ENCODE data around the gene SCAI. TPM values are rescaled to one million over a fixed set of nuclear protein-coding genes. Genes with fewer than 3 reads are reported as not detected.
"Not testable (repeated sequence)": the region's sequence is repeated elsewhere in the genome, so short reads cannot be mapped to it uniquely, and the experiment has no call there.

The SCAI gene
- total RNA-seq (2014; rRNA removed; shearing (Covaris generic)), result 6.4 and 10.1 TPM in 2 replicates

DNA sequence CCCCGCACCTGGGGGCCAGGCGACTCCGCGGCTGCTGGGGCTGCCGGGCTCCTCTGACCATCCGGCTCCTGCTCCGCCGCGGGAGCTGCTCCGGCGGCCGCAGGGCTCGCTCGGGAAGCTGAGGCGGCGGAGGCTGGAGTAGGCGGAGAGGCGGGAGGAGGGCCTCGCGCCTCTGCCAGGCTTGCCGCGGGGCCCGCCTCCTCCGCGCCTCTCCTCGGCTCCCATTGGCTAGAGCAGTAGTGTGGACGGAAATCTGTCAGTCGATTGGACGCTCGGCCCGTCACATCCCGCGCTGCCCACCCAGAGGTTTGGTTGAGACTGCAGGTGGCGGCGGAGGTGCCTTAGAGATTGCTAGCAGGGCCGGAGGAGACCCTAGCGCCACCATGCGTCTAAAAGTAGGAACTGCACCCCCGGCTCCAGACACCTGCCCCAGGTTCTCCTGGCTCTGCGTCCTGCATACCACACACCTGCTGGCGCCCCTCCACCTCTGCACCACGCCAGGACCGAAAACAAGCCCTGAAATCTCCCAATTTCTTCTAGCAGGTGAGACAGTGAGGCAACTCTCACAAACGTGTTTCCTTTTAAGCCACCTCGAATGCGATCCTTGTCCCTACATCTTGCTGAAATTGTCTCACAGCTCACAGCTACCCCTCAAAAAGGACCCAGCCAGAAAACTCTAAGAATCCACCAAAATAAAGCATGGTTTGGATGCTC is at the start of gene SCAI:
Gene SCAI, minus strand, starts transcription at position 152 of the 714 bp plus-strand sequence. Its CDS starts 91 bp downstream, at position 61.
- DNase-seq (ENCODE audit: low spot score), result peak; percentile 99

DNA sequence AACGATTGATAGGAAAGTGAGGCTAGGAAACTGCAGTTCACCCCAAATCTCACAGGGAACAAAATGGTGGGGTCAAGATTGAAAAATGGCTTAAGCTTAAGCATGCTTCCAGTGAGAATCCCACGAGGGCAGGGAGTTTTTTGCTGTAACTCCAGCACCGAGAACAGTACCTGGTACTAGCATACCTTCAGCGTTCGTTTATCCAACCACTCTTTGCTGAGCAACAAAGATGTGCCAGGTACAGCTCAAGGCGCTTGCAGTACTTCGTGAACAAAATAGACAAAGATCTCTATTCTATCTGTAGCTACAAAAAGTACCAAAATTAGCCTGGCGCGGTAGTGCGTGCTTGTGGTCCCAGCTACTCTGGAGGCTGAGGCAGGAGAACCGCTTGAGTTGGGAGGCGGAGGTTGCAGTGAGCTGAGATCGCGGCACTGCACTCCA is 47.1 kb upstream of the SCAI start:
- no peak for DNase-seq (ENCODE audit: low spot score)

DNA sequence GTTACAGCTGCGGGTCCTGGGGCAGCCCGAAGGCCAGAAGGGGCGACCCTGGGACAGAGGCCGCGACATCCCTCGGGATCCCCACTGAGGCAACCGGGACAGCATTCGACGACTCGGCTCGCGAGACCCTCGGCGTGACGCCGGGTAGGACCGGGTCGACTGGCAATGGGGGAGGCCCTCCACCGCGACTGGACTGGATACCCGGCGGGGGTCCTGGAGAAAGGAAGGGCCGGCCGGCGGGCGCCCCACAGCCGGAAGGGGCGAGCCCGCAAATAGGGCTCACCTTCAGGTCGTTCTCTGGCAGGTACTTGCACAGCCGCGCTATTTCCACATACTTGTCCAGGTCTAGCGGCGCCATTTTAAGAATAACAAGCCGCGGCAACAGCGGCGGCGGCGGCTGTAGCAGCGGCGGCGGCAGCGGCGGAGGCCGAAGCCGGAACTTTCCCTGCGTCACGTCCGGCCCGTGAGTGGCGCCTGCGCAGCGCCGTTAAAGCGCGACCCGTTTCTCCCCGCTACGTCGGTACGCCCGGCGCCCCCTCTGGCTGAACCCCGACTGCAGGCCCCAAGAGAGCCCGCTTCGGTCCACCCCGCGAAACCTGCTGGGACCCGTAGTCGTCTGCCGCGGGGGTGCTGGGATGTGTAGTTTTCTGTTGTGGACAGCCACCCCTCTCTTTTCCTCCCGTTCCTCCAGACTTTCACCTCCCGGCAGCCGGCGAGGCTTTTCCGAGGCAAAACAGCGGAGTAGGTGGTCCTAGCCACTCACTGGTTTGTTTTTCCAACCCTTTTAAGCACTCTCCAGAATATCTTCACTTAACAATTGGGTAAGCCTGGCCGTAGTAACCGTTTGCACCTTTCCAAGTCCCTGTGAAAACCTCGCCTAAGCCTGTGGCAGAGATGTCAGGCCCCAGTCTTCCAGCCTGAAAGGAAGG is 46.3 kb upstream of the SCAI start, which contains the start of gene PPP6C:
Gene PPP6C, minus strand, starts transcription at position 443 of the 929 bp plus-strand sequence. Its CDS starts 85 bp downstream, at position 358.
- DNase-seq (ENCODE audit: low spot score), result peak; percentile 91

DNA sequence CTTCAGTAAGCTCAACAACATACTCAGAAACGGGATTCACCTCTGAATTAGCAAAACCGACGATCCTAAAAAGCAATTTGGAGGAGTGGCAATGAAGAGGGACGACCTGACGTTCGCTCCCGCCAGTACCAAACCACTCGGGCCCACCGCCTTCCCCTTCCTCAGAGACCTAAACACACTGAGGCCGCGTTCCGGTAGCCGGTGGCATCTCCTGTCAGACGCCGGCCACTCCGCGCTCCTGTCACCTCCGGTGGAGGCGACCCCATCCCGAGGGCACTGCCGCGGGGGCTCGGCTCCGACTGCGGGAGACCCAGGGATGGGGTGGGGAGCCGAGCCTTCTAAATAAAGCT is 45.7 kb upstream of the SCAI start:
- no peak for DNase-seq (ENCODE audit: low spot score)

DNA sequence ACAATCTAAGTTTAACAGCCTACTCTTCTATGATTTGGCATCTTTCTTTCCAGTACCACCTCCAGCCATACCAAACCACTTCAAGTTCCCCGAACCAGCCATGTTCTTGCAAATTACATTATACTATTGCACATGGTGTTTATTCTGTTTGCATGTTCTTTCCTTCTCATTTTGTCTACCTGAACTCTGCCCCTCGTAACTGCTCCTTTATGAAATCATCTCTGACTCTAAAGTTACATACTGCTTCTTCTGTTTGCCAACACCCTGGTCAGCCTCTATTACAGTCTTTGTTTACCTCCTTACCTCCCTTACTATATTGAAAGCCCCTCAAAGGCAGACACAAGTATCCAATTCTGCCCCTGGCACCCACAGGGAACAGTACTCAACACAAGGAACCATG is 40.2 kb upstream of the SCAI start:
- DNase-seq (ENCODE audit: low spot score), result no peak

DNA sequence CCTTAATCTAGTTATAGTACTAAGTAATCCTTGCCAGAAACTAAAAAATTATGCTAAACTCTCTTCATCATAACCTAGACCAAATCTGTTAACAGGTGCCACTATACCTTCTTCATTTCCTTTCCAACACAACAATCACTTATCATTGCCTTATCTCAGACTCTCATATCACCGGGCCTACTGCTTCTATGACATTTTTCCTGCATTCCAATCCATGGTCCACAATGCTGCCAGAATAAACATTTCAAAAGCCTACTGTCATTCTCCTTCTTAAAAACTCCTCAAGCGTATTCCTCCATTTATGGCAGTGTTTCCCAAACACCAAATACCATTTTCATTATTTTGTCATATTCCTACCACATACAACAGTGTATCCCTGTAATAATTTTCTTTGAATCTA is 39.7 kb upstream of the SCAI start:
- peak; percentile 40 for DNase-seq (ENCODE audit: low spot score)

DNA sequence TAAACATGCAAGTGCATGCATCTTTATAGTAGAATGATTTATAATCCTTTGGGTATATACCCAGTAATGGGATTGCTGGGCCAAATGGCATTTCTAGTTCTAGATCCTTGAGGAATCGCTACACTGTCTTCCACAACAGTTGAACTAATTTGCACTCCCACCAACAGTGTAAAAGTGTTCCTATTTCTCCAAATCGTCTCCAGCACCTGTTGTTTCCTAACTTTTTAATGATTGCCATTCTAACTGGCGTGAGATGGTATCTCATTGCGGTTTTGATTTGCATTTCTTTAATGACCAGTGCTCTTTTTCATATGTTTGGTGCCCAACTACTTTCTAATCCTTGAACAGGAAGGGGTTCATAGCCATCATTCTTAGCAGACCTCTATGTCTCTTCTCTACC is 38.4 kb upstream of the SCAI start:
- not testable (repeated sequence) for DNase-seq (ENCODE audit: low spot score)

DNA sequence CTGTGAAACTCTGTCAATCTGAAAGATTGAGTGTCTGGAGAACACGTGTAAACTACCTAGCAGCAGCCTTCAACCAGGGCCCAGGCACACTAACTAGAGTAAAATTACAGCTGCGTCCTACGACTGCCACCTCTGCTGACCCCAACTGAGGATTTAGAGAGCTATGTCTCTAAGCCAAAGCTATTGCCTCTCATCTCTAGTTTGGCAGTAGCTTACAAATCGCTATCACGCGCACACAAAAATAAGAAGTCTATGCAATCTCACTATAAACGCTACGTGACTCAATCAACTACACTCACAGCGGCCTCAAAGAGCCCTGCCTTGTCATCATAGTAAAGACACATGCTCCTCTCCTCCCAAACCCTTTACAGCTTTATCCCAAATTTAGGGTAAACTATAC is 37.5 kb upstream of the SCAI start:
- no peak for DNase-seq (ENCODE audit: low spot score)

DNA sequence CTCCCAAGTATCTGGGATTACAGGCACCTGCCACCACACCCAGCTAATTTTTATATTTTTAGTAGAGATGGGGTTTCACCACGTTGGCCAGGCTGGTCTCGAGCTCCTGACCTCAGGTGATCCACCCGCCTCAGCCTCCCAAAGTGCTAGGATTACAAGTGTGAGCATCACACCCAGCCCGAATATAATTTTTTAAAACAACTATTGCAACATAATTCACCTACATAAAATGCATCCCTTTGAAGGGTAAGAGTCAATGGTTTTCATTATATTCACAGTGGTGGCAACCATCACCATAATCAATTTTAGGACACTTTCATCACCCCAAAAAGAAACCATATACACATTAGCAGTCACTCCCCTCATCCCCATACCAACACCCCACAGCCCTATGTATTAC is 36.4 kb upstream of the SCAI start:
- not testable (repeated sequence) for DNase-seq (ENCODE audit: low spot score)

DNA sequence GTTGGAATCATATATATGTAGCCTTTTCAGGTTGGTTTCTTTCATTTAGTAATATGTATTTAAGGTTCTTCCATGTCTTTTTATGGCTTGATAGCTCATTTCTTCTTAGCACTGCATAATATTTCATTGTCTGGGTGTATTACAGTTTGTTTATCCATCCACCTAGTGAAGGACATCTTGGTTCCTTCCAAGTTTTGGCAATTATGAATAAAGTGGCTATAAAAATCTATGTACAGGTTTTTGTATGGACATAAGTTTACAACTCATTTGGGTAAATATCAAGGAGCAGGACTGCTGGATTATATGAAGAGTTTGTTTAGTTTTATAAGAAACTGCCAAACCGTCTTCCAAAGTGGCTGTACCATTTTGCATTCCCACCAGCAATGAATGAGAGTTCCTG is 34.6 kb upstream of the SCAI start:
- no peak for DNase-seq (ENCODE audit: low spot score)

DNA sequence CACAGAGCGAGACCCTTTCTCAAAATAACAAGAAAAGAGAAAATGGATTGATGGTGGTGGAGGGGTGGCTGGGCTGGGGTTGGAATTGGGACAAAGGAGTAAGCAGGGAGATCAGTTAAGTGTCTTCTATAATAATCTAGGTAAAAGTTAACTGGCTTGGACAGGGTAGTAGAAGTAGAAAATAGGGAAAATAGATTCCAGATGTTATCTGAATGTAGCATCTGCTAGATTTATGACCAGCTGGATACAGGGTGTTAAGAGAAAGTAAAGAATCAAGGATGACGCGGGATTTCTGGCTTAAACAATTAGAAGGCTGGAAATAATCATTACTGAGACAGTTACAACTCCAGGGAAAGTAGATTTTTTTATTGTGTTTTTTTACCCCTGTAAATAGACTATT is 33.3 kb upstream of the SCAI start:
- no peak for DNase-seq (ENCODE audit: low spot score)

DNA sequence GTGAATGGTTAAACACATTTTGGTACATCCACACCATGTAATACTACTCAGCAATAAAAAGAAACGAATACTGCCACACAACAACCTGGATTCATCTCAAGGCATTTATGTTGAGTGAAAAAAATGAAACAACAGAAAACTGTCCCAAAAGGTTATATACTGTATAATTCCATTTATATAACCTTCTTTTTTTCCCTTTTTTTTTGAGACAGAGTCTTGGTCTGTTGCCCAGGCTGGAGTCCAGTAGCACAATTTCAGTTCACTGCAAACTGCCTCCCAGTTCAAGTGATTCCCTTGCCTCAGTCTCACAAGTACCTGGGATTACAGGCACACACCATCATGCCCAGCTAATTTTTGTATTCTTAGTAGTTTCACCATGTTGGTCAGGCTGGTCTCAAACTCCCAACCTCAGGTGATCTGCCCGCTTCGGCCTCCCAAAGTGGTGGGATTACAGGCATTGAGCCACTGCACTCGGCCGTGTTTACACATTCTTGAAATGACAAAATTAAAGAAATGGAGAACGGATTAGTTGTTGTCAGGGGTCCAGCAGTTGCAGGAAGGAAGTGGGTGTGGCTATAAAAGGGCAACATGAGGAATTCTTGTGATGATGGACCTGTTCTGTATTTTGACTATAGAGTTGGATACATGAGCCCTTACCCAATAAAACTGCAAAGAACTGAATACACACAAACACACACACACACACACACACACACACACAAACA is 28.9 kb upstream of the SCAI start:
- peak; percentile 42 for DNase-seq (ENCODE audit: low spot score)

DNA sequence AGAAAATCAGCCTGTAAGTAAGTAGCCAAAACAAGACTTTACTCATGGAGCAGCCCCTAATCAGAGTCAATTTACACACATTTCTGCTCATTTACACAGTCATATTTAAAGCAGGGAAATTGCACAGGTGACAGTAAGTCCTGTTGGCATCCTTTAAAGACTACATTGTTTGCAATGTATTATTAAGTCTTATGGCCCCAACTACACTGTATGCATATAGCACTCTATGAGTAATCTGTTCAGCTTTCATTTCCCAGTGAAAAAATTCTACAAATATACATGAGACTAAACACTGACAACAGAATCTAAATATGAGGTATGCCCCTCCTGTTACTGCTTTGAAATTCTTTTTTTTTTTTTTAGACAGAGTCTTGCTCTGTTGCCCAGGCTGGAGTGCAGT is 26.6 kb upstream of the SCAI start:
- DNase-seq (ENCODE audit: low spot score), result no peak

DNA sequence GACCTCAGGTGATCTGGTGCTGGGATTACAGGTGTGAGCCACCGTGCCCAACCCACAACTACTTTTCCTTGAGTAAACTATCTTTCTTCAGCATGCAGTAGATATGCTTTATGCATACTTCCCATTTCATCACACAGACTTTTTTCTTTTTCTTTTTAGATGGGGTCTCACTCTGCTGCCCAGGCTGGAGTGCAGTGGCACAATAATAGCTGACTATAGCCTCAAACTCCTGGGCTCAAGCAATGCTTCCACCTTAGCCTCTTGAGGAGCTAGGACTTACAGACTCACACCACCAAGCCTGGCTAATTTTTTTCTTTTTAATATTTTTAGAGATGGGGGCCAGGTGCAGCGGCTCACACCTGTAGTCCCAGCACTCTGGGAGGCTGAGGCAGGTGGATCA is 23.4 kb upstream of the SCAI start:
- DNase-seq (ENCODE audit: low spot score), result no peak

DNA sequence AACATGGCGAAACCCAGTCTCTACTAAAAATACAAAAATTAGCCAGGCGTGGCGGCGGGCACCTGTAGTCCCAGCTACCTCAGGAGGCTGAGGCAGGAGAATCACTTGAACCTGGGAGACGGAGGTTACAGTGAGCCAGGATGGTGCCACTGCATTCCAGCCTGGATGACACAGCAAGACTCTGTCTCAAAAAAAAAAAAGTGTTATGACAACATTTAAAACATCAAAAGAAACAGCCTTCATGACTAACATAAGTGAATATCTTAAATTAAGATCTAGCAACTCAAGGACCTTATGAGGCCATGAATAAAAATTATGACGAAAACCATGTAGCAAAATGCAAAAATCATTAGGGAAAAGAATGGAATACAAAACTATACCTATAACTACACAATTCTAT is 19.6 kb upstream of the SCAI start:
- not testable (repeated sequence) for DNase-seq (ENCODE audit: low spot score)

DNA sequence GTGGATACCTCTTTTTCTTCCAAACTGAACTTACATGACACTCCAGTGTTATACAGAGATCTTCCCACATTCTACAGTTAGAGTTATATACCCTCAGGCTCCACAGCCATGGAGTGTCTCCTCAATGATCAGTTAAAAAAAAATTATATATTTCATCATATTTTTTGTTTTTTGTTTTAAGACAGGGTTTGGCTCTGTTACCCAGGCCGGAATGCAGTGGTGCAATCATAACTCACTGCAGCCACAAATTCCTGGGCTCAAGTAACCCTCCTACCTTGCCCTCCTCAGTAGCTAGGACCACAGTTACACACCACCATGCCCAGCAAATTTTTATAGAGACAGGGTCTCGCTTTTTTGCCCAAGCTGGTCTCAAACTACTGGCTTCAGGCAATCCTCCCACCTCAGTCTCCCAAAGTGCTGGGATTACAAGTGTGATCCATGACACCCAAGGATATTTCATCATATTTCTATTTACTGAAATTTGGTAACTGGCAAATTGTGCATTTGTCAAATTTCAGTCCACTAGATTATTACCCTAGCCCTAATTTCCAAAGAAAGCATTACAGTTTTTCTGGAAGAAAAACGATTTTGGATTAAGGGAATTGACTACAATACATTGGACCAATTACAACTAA is 18.1 kb upstream of the SCAI start:
- DNase-seq (ENCODE audit: low spot score), result no peak

DNA sequence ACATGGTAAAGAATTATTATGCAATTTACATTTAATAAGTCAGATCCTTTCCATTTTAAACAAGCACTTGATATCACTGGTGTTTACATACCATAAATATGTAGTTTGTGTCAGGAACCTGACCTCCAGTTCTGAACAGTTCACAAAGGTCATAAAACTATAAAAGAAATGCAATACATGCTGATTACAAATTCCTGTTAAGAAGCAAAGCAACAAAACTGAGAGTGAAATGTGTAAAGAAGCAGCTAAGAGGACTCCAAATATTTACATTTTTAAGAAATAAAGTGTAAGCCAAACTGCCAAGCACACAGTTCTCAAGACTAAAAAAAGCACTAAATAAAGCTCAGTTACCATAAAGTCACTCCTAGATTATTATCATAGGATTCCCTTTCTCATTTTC is 17.4 kb upstream of the SCAI start:
- DNase-seq (ENCODE audit: low spot score), result no peak

DNA sequence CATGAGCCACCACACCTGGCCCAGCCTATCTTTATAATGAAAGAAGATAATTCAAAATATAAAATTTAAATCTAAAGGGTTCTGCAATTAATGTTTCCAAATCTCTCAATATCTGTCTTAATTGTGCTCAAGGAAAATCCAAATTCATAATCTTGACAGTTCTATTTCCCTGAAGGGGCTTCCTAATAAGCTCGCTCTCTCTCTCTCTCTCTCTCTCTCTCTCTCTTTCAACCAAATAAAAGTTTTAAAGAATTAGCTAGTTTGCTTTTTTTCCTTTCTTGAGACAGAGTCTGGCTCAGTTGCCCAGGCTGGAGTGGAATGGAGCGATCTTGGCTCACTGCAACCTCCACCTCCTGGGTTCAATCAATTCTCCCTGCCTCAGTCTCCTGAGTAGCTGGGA is 13.2 kb upstream of the SCAI start:
- DNase-seq (ENCODE audit: low spot score), result no peak

DNA sequence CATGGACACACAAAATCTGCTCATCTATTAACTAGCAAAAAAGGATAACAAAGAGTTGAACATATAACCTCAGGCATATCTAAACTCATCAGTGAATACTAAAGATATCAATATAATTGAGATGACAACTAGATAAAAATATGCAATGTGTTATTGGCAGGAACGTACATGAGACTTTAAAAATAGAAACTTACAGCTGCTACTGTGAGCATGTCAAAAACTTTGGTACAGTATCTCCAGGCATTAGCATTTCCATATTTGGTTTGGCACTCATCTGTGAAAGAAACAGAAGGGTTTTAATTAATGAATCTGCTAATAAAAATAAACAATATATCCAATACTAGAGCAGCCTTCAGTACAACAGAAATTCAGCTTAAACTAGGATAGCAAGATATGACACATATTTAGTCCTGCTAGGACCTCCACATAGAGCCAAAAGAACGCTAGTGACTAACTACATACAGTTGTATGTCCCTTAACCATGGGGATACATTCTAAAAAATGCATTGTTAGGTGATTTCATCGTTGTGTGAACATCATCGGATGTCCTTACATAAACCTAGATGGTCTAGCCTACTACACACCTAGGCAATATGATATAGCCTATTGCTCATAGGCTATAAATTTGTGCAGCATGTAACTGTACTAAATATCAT is 10.5 kb upstream of the SCAI start:
- DNase-seq (ENCODE audit: low spot score), result no peak

DNA sequence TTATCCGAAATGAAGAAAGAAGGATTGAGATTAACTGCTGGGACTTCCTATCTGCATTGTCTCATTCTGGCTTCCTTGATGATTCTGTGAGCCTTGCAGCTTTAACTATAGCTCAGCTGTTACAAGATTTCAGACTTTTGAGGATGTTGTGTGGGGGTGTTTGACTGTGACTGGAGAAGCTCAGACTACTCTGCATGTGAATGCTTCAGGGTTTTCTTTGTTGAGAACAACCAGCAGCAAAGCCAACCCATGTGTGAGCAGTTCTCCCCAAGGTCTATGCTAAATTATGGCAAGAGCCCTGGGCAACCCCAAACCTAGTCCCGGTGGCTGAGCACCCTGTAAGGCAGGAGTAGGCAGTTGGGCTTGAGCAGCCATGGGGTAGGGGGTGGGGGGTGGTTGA is 8.4 kb upstream of the SCAI start:
- no peak for DNase-seq (ENCODE audit: low spot score)

All from A172 (cell line).